T-helper 1 cell treated with Interleukin-12 subunit alpha and Interleukin-12 subunit beta and Interleukin-4 antibody, amounts not matched to agents 30 ng/mL and 1 ng/mL, for 36 hours (primary cell): Measurements from ENCODE around the gene SGK2. TPM values are rescaled to one million over a fixed set of nuclear protein-coding genes. Genes with fewer than 3 reads are reported as not detected.
"Not testable (repeated sequence)": the region's sequence is repeated elsewhere in the genome, so short reads cannot be mapped to it uniquely, and the experiment has no call there.

Experiments used
- intact Hi-C: fragments of 100-400 bp; cut with micrococcal nuclease; formaldehyde crosslinking; loops from one replicate; pipeline ENCODE4 v1.15.1; 2024
- total RNA-seq: library from RNA; stranded (reverse); gene quantifications from 2 replicates; pipeline ENCODE4 v1.2.3, GENCODE V29; 2022

The SGK2 gene
- total RNA-seq, 1 donor from 2014 or later: not detected

- intact Hi-C loops: loop anchor here (1.0 to 10.0 kb wide), 11 partner anchors 76 to 1897 kb away; partner anchors contain the start of genes MYBL2, OSER1, SRSF6 and YWHAB
Observed at GRCh38 chr20:43590392-43591303, 31.8 kb downstream of the SGK2 start, which contains the start of gene IFT52. TSS of gene IFT52 (plus strand) at chr20:43590937. CDS start at chr20:43594699, 3,762 bp downstream.

DNA sequence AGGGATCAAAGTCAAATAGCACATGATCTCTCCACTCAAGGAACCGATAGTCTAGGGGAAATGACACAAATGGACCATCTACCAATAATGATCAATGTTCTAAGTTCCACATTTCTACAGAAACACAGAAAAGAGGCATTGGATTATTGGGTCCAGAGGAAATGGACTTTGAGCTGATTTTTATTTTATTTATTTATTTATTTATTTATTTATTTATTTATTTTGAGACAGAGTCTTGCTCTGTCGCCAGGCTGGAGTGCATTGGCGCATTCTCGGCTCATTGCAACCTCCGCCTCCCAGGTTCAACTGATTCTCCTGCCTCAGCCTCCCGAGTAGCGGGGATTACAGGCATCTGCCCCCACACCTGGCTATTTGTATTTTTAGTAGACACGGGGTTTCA, 43.1 kb downstream of the SGK2 start:
- intact Hi-C loops: not testable (repeated sequence)

- intact Hi-C loops: no loop called here
Observed at GRCh38 chr20:43603124-43603523, 44.3 kb downstream of the SGK2 start.

GRCh38 chr20:43605715-43606114, 46.9 kb downstream of the SGK2 start:
- intact Hi-C loops: no loop called here

DNA sequence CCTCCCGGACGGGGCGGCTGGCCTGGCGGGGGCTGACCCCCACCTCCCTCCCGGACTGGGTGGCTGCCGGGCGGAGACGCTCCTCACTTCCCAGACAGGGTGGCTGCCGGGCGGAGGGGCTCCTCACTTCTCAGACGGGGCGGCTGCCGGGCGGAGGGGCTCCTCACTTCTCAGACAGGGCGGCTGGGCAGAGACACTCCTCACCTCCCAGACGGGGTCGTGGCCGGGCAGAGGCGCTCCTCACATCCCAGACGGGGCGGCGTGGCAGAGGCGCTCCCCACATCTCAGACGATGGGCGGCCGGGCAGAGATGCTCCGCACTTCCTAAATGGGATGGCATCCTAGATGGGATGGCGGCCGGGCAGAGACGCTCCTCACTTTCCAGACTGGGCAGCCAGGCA, 48.5 kb downstream of the SGK2 start:
- intact Hi-C loops: not testable (repeated sequence)

DNA sequence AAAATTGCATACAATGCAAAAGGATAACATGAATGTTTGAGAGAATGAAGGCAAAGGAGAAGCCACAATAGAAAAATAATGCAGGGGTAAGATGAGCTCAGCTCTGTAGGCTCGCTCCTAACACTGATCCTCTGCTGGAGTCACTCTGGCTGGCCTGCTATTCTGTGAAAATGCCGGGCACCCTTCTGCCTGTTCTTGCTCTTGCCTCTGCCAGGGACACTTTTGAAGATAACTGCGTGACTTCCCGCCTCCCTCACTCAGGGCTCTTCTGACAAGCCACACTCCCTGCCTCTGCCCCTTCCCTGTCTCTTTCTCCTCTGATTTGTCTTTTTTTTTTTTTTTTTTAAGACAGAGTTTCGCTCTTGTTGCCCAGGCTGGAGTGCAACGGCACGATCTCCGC, 72.8 kb downstream of the SGK2 start:
- intact Hi-C loops: no loop called here

Other genes starting within 250 kb of the SGK2 start
- gene SRSF6, start 101.1 kb upstream of the SGK2 start, total RNA-seq: 166 and 167 TPM in 2 replicates
- gene L3MBTL1, start 51.3 kb upstream of the SGK2 start, total RNA-seq: 6.0 and 7.4 TPM in 2 replicates
- gene IFT52, start 31.9 kb downstream of the SGK2 start, total RNA-seq: 14.9 and 19.1 TPM in 2 replicates
- 78.2 and 78.7 TPM in 2 replicates for gene MYBL2, start 108.1 kb downstream of the SGK2 start, total RNA-seq
- 0.71 TPM in 1 of 2 replicates, not detected in the other for gene GTSF1L, start 168.0 kb downstream of the SGK2 start, total RNA-seq